Fibroblast of gingiva (primary cell): Measurements from ENCODE around the gene GALNT10.
"Not testable (repeated sequence)": the region's sequence is repeated elsewhere in the genome, so short reads cannot be mapped to it uniquely, and the experiment has no call there.

Experiments used
- DNase-seq: peaks from one replicate; pipeline ENCODE4 v3.0.0-alpha.2; 2011; ENCODE audit warnings: low read depth

Gene GALNT10

GRCh38 chr5:154190595-154191304 lies at the start of gene GALNT10:
Gene GALNT10, plus strand, starts transcription at chr5:154190733. Its CDS starts 134 bp downstream, at chr5:154190867.
- peak; percentile 76 for DNase-seq

DNA sequence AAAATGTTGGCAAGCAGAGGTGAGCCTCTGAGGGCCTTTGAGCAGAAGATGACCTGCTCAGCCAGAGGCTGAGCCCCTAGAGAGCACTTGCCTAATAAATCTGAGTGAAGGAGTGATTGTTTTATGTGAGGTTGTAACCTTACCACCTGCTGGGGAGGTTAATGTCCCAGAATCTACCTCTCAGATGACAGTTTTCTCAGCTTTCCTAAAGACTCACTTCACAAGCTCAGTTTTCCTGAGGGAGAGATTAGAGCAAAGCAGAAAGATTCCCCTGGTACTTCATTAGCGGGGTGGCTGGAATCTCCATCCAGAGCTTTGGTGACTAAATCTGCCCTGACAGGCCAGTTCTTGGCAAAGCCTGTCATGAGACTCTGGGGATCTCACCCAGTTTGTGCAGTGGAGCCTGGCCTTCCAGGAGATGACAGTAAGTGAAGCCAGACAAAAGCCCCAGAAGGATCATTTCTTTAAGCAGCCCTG lies 48.8 kb upstream of the GALNT10 start:
- DNase-seq = no peak

DNA sequence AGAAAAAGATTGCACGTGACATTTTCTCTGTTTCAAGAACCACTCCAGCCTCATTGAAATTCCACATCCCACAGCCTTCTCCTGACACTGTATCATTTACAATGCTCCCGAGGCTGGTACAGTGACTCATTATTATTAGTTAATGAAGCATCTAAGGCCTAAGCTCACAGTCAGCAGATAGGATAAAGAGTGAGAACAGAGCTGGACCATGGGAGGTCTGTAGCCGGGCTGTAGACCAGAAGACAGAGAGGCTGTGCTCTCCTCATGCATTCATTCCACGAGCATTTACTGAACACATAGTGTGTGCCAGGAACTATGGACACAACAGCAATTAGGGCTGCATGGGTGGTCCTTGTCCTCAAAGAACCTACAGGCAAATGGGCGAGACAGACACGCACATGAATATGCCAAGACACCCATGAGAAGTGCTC lies 47.3 kb upstream of the GALNT10 start:
- DNase-seq = no peak

- DNase-seq = no peak
Observed at GRCh38 chr5:154145268-154145667, 45.3 kb upstream of the GALNT10 start.

DNA sequence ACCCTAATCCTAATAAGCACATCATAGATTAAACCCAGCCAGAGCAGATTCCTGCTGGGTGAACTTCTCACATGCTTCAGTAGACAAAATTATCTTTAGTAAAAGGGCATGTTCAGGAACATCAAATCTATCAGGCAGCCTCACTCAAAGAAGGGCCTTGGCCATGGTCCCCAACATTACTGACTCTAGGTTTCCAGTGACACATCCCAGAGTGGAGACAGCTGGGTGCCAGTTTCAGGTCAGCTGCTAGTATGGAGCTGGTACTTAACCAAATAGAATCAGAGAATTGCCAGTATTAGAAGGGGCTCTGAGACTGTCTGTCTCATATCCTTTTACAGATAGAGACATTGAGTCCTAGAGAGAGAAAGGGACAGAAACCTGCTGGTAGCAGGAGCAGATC lies 44.1 kb upstream of the GALNT10 start:
- DNase-seq = no peak

GRCh38 chr5:154147666-154148065 lies 42.9 kb upstream of the GALNT10 start:
- DNase-seq = no peak

GRCh38 chr5:154150471-154150870 lies 40.1 kb upstream of the GALNT10 start:
- DNase-seq = not testable (repeated sequence)

GRCh38 chr5:154157483-154158378 lies 32.8 kb upstream of the GALNT10 start:
- DNase-seq = no peak

GRCh38 chr5:154158379-154158737 lies 32.2 kb upstream of the GALNT10 start:
- no peak for DNase-seq

DNA sequence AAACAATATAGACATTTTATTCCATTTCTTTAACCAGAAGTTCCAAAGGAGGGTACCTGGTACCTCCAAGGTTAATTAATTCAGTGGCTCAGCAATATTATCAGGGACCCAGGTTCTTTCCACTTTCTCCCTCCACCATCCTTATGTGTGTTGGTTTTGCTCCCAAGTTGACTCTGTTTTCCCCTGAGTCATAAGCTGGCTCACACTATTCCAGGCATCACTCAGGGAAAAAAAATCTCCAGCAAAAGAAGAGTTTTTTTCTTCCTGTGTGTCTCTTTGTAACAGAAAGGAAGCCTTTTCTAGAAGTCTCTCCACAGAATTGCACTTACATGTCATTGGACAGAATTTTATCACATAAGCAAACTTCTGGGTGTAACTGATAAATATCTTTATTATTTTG lies 31.2 kb upstream of the GALNT10 start:
- no peak for DNase-seq

DNA sequence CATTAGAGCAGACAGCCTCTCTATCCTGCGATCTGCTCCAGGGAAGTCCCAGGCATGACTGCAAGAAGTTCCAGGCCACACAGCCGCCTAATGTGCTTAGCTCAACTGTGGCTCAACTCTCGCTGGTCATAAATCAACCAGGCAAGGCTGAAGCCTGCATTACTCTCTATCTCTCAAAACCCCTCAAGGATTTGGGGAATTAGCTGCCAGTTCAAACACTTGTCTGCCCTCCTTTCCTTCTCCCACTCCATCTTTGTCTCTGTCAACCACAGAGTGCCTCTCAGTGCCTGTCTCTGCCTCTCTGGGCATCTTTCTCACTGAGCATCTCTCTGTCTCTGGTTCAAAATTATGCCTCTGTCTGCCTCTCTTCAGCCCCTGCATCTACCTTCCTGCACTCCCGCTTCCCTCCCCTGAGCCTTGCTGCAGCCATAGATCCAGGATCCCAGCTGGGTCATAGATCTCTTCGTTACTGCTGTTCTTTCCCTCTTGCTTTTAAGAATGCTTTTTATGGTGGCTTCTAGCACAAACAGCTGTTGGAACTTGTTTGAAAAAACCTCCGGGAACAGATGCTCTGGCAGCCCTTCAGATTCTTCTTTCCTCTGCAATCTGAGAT lies 27.9 kb upstream of the GALNT10 start:
- DNase-seq = no peak

DNA sequence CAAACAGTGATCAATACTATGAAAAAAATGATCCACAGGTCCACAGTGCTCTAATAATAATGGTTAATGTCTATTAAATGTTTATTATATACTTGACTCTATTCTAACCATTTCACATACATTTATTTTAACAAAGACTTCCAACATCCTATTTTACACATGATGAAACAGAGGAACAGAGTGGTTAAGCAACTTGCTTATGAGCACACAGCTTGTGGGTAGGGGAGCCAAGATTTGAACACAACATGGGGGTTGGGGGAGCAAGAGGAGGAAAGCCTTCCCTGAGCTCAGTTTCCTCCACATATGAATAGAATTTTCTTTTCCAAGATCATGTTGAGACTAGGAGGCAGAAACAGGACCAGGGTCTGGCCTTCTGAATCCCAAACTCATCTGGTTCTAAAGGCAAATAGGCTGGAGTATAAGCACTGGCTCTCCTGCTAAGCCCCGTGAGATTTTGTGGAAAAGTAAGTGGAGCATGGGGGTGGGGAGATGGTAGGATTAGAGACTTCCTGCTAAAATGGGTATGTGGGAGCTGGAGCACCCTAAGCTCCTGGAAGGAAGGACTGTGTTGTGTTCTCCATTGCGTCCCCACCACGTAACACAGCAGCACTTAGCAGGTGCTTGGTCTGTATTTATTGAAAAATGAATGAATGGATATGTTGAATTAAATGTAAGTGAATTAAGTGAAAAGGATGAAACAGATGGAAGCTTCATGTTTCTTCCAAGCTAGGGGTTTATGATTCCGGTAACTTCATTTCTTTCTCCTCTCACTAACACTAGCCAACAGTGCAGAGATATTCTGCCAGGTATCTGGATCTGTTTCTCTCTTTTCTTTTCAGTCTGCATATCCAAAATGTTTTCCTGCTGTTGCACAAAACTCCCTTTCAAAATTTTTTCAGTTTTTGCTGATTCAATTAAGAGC lies 26.9 kb upstream of the GALNT10 start:
- DNase-seq = no peak

DNA sequence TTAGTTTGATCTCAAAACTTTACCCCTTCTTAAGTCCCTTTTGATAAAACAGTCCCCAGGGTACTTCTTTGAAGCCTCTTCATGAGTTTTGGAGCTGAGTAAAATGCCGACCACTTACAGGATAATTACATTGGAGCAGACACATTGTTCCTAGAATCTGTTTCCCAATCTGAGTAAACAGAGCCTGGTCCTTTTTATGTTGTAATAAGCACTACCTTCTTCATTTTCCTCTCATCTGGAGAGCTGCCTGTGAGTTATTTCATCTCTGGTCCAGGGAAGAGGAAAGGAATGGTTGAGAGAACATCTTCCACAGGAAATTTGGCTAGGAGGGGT lies 26.3 kb upstream of the GALNT10 start:
- no peak for DNase-seq

- DNase-seq = no peak
Observed at GRCh38 chr5:154165886-154166285, 24.6 kb upstream of the GALNT10 start.

DNA sequence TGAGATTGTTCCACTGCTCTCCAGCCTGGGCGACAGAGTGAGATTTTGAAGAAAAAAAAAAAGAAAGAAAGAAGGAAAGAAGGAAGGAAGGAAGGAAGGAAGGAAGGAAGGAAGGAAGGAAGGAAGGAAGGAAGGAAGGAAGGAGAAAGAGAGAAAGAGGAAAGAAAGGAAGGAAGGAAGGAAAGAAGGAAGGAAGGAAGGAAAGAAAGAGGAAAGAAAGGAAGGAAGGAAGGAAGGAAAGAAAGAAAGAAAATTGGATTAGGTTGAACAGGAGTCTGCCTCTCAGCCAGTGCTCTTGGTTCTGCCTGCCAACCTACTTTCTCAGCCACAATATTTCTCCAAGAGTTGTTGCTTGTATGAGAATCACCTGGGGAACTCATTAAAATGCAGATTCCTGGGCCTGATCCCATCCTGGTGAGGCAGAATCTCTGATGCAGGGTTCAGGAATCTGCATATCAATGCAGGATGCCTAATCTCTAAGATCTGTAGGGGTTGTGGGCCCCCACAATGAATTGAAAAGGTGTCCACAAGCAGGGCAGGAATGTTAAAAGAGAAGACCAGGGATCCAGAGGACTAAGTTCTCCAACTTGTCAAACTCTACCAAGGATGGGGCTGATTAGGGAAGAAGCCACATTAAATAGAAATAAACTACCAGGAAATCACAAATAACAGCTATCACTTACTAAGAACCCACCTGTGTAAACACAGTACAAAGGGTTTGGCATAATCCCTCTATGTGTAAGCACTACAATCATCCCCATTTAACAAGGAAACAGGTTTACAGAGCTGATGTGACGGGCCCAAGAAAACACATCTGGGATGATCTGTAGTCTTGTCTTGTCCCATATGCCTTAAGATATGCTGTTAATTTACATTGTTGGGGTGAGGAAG lies 23.4 kb upstream of the GALNT10 start:
- DNase-seq = no peak

DNA sequence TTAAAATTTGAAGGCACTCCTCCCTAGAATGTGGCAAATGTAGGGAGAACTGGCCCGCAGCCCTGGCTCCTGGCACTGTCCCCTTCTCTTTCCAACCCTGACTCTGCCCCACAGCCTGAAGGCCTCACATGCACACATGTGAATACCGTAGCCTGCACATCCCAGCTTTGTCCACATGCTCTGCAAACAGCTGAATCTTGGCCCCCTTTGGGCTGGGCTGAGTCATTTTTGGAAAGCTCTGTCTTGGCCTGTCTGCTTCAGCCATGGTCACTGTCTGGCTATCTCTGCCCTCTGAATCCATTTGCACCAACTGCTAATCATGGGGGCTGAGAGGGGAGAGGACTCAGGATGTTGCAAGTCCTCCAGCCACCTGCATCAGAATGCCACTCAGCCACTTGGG lies 22.1 kb upstream of the GALNT10 start:
- DNase-seq = no peak

GRCh38 chr5:154172785-154173184 lies 17.7 kb upstream of the GALNT10 start:
- peak; percentile 25 for DNase-seq

- DNase-seq = no peak
Observed at GRCh38 chr5:154174091-154174490, 16.4 kb upstream of the GALNT10 start.

DNA sequence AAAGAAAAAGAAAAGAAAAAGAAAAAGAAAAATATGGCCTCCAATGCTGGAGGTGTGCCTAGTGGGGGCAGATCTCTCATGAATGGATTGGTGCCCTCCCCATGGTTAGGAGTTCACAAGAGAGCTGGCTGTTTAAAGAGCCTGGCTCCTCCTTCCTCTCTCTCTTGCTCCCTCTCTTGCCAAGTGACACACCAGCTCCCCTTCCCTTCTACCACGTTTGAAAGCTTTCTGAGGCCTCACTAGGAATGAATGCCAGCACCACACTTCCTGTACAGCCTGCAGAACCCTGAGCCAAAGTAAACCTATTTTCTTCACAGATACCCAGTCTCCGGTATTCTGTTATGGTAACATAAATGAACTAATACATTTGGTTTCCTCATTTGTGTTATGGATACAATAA lies 14.4 kb upstream of the GALNT10 start:
- DNase-seq = peak; percentile 50

DNA sequence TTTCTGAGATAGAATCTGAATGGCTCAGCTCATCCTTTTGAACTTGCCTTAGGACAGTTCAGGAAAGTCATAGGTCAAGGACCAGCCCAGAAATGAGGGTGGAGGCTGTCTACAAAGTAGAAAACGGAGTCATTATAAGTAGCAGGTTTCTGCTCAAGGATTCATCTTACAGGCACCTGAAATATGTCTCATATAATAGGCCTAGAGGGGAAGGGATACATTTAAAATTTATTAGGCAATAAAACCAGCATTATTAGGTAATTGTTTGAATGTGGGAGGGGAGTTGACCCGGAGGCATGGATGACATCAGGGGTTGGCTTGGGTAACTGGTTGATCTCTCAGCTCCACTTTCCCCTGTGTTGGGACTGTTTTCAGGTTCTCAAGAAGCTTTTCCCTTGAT lies 11.9 kb upstream of the GALNT10 start:
- no peak for DNase-seq
